Measurements from ENCODE around the gene SLC16A2.

Gene SLC16A2

GRCh38 chrX:74420196-74421035 is 877 bp upstream of the SLC16A2 start:
- peaks cover 0 to 17% of the 10 kb centered on the region in 2 donors for H3K27me3 ChIP-seq (ENCODE audit: control insufficient read depth in 1 of 2, insufficient read depth in 2 of 2, low read length in 2 of 2)
- H3K4me3 ChIP-seq (ENCODE audit: low read length in 2 of 2) = peak overlapping the region; percentile 68 to 74
- peaks cover 24% of the 10 kb centered on the region for H3K4me1 ChIP-seq (ENCODE audit: control insufficient read depth, insufficient read depth, low read length)
- H3K9me3 ChIP-seq (ENCODE audit: control insufficient read depth in 2 of 2, low read length in 2 of 2) = no peaks in the 10 kb centered on the region
- H3K36me3 ChIP-seq (ENCODE audit: control insufficient read depth in 2 of 2, insufficient read depth in 2 of 2, low read length in 2 of 2) = no peaks in the 10 kb centered on the region
- peak overlapping the region; percentile 90 for H3K27ac ChIP-seq (ENCODE audit: low read length)
- H3K9ac ChIP-seq (ENCODE audit: low read length in 2 of 2) = peak overlapping the region; percentile 83 to 91

- H3K9ac ChIP-seq (ENCODE audit: low read length in 2 of 2) = peak overlapping the region in 1 of 2 donors; percentile 60
- no peaks in the 10 kb centered on the region for H3K36me3 ChIP-seq (ENCODE audit: control insufficient read depth in 2 of 2, insufficient read depth in 2 of 2, low read length in 2 of 2)
- peak overlapping the region; percentile 67 to 74 for H3K4me3 ChIP-seq (ENCODE audit: low read length in 2 of 2)
- peaks cover 24% of the 10 kb centered on the region for H3K4me1 ChIP-seq (ENCODE audit: control insufficient read depth, insufficient read depth, low read length)
- H3K27me3 ChIP-seq (ENCODE audit: control insufficient read depth in 1 of 2, insufficient read depth in 2 of 2, low read length in 2 of 2) = peaks cover 0 to 17% of the 10 kb centered on the region in 2 donors
- H3K27ac ChIP-seq (ENCODE audit: low read length) = peak overlapping the region; percentile 90
- H3K9me3 ChIP-seq (ENCODE audit: control insufficient read depth in 2 of 2, low read length in 2 of 2) = no peaks in the 10 kb centered on the region
Measured at GRCh38 chrX:74421740-74422352, 553 bp downstream of the SLC16A2 start.

- Histone ChIP-seq H3K4me3 (ENCODE audit: low read length in 2 of 2) (peak overlapping the region; percentile 67 to 74), H3K27ac (ENCODE audit: low read length) (peak overlapping the region; percentile 77), H3K27me3 (ENCODE audit: control insufficient read depth in 1 of 2, insufficient read depth in 2 of 2, low read length in 2 of 2) (peaks cover 0 to 17% of the 10 kb centered on the region in 2 donors), H3K4me1 (ENCODE audit: control insufficient read depth, insufficient read depth, low read length) (peaks cover 24% of the 10 kb centered on the region), H3K36me3 (ENCODE audit: control insufficient read depth in 2 of 2, insufficient read depth in 2 of 2, low read length in 2 of 2) (no peaks in the 10 kb centered on the region), H3K9me3 (ENCODE audit: control insufficient read depth in 2 of 2, low read length in 2 of 2) (no peaks in the 10 kb centered on the region), H3K9ac (ENCODE audit: low read length in 2 of 2) (peak overlapping the region; percentile 60 to 69)
Measured at GRCh38 chrX:74422576-74423288, 1.4 kb downstream of the SLC16A2 start.

DNA sequence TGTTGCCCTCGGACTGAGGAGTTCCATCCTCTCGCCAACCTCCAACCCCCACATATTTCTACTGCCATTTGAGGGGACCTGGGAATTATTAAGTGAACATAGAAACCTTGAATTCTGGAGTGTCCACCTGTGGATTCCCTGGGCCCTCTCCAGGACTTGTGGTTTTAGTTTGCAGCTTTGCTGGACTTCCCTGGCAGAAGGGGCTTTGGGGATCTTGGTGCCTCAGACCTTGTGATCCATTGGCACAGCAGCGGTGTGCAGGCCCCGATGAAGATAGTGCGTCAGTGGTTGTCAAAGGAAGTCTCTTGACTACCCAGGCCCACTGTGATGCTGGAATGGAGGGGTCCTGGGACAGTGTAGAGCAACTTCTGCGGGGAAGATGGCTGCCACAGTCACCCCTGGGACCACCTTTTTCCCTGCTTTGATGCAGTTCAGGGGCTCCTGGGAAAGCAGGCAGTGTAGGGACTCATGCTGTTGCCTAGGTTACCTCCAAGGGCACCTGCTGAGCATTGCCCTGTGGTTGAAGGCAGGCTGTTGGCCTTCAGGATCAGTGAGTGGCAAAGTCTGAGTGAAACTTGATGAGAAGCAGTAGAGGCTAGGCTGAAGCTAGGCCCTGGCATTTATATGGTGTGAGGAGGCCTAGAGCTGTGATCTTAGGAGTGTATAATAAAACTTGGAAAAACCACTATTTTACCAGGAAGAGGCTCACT is 2.2 kb downstream of the SLC16A2 start:
- Histone ChIP-seq H3K4me3 (ENCODE audit: low read length in 2 of 2) (peak overlapping the region; percentile 52 to 74), H3K9ac (ENCODE audit: low read length in 2 of 2) (peak overlapping the region; percentile 60 to 69)

DNA sequence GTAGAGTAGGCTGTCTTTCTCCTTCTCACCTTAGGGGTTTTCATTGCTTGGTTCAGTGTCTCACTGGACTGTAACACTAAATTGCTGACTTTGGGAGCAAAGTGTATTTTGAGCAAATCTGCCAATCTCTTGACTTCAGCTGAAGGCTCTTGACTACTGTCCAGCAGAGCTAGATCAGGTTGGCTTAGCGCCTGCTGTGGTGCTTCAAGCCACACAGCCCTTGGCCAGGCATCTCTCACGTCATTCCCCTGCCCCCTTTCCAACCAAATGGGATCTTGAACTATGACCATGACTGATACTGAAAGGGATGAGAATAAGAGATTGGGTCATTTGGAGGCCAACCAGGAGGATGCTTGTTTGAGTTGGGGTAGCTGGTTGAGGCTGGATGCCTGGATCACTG is 4.8 kb downstream of the SLC16A2 start:
- H3K27me3 ChIP-seq (ENCODE audit: control insufficient read depth in 1 of 2, insufficient read depth in 2 of 2, low read length in 2 of 2) = peaks cover 0 to 12% of the 10 kb centered on the region in 2 donors
- H3K27ac ChIP-seq (ENCODE audit: low read length) = no peak overlapping the region
- H3K9ac ChIP-seq (ENCODE audit: low read length in 2 of 2) = no peak overlapping the region
- H3K4me3 ChIP-seq (ENCODE audit: low read length in 2 of 2) = no peak overlapping the region
- H3K4me1 ChIP-seq (ENCODE audit: control insufficient read depth, insufficient read depth, low read length) = peaks cover 16% of the 10 kb centered on the region
- no peaks in the 10 kb centered on the region for H3K36me3 ChIP-seq (ENCODE audit: control insufficient read depth in 2 of 2, insufficient read depth in 2 of 2, low read length in 2 of 2)
- no peaks in the 10 kb centered on the region for H3K9me3 ChIP-seq (ENCODE audit: control insufficient read depth in 2 of 2, low read length in 2 of 2)

More for the DNA sequence above, 2.2 kb downstream of the SLC16A2 start:
- H3K27ac ChIP-seq (ENCODE audit: low read length) = peak overlapping the region; percentile 77
- H3K27me3 ChIP-seq (ENCODE audit: control insufficient read depth in 1 of 2, insufficient read depth in 2 of 2, low read length in 2 of 2) = peaks cover 0 to 17% of the 10 kb centered on the region in 2 donors
- H3K9me3 ChIP-seq (ENCODE audit: control insufficient read depth in 2 of 2, low read length in 2 of 2) = no peaks in the 10 kb centered on the region
- peaks cover 24% of the 10 kb centered on the region for H3K4me1 ChIP-seq (ENCODE audit: control insufficient read depth, insufficient read depth, low read length)
- H3K36me3 ChIP-seq (ENCODE audit: control insufficient read depth in 2 of 2, insufficient read depth in 2 of 2, low read length in 2 of 2) = no peaks in the 10 kb centered on the region

GRCh38 chrX:74426615-74427014 is 5.3 kb downstream of the SLC16A2 start:
- no peaks in the 10 kb centered on the region for H3K36me3 ChIP-seq (ENCODE audit: control insufficient read depth in 2 of 2, insufficient read depth in 2 of 2, low read length in 2 of 2)
- no peaks in the 10 kb centered on the region for H3K9me3 ChIP-seq (ENCODE audit: control insufficient read depth in 2 of 2, low read length in 2 of 2)
- H3K27me3 ChIP-seq (ENCODE audit: control insufficient read depth in 1 of 2, insufficient read depth in 2 of 2, low read length in 2 of 2) = peaks cover 0 to 12% of the 10 kb centered on the region in 2 donors
- H3K9ac ChIP-seq (ENCODE audit: low read length in 2 of 2) = no peak overlapping the region
- peaks cover 16% of the 10 kb centered on the region for H3K4me1 ChIP-seq (ENCODE audit: control insufficient read depth, insufficient read depth, low read length)
- H3K27ac ChIP-seq (ENCODE audit: low read length) = no peak overlapping the region
- H3K4me3 ChIP-seq (ENCODE audit: low read length in 2 of 2) = no peak overlapping the region

DNA sequence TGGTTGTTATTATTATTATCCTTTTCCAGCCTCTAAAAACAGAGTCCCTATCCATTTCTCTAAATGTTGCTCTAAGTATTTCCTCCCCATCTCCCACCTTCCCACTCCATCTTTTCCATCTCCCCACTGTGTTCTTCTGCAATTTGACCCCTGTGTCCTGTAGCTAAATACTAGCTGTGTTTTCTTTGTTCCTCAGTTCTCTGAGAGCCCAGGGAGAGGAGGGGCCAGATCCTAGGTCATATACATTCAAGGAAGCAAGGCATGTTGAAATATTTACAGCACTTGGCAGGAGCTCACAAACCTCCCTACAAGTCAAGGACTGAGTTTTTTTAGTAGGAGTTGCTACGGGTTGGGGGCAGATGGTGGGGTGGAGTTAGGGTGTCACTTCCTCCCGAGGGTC is 10.5 kb downstream of the SLC16A2 start:
- Histone ChIP-seq H3K27me3 (ENCODE audit: control insufficient read depth in 1 of 2, insufficient read depth in 2 of 2, low read length in 2 of 2) (peaks cover 0 to 5% of the 10 kb centered on the region in 2 donors), H3K4me1 (ENCODE audit: control insufficient read depth, insufficient read depth, low read length) (no peaks in the 10 kb centered on the region), H3K4me3 (ENCODE audit: low read length in 2 of 2) (no peak overlapping the region), H3K27ac (ENCODE audit: low read length) (no peak overlapping the region), H3K36me3 (ENCODE audit: control insufficient read depth in 2 of 2, insufficient read depth in 2 of 2, low read length in 2 of 2) (no peaks in the 10 kb centered on the region), H3K9me3 (ENCODE audit: control insufficient read depth in 2 of 2, low read length in 2 of 2) (no peaks in the 10 kb centered on the region), H3K9ac (ENCODE audit: low read length in 2 of 2) (no peak overlapping the region)

GRCh38 chrX:74434336-74434735 is 13.0 kb downstream of the SLC16A2 start:
- Histone ChIP-seq H3K4me3 (ENCODE audit: low read length in 2 of 2) (no peak overlapping the region), H3K36me3 (ENCODE audit: control insufficient read depth in 2 of 2, insufficient read depth in 2 of 2, low read length in 2 of 2) (no peaks in the 10 kb centered on the region), H3K9ac (ENCODE audit: low read length in 2 of 2) (no peak overlapping the region), H3K27me3 (ENCODE audit: control insufficient read depth in 1 of 2, insufficient read depth in 2 of 2, low read length in 2 of 2) (peaks cover 0 to 8% of the 10 kb centered on the region in 2 donors), H3K27ac (ENCODE audit: low read length) (no peak overlapping the region), H3K4me1 (ENCODE audit: control insufficient read depth, insufficient read depth, low read length) (no peaks in the 10 kb centered on the region), H3K9me3 (ENCODE audit: control insufficient read depth in 2 of 2, low read length in 2 of 2) (no peaks in the 10 kb centered on the region)

- Histone ChIP-seq H3K36me3 (ENCODE audit: control insufficient read depth in 2 of 2, insufficient read depth in 2 of 2, low read length in 2 of 2) (no peaks in the 10 kb centered on the region), H3K4me3 (ENCODE audit: low read length in 2 of 2) (no peak overlapping the region), H3K9ac (ENCODE audit: low read length in 2 of 2) (no peak overlapping the region), H3K27me3 (ENCODE audit: control insufficient read depth in 1 of 2, insufficient read depth in 2 of 2, low read length in 2 of 2) (peaks cover 0 to 13% of the 10 kb centered on the region in 2 donors), H3K9me3 (ENCODE audit: control insufficient read depth in 2 of 2, low read length in 2 of 2) (no peaks in the 10 kb centered on the region), H3K4me1 (ENCODE audit: control insufficient read depth, insufficient read depth, low read length) (no peaks in the 10 kb centered on the region), H3K27ac (ENCODE audit: low read length) (no peak overlapping the region)
Measured at GRCh38 chrX:74437530-74437929, 16.2 kb downstream of the SLC16A2 start.

- no peak overlapping the region for H3K27ac ChIP-seq (ENCODE audit: low read length)
- no peaks in the 10 kb centered on the region for H3K4me1 ChIP-seq (ENCODE audit: control insufficient read depth, insufficient read depth, low read length)
- no peaks in the 10 kb centered on the region for H3K36me3 ChIP-seq (ENCODE audit: control insufficient read depth in 2 of 2, insufficient read depth in 2 of 2, low read length in 2 of 2)
- no peaks in the 10 kb centered on the region for H3K9me3 ChIP-seq (ENCODE audit: control insufficient read depth in 2 of 2, low read length in 2 of 2)
- peaks cover 0 to 10% of the 10 kb centered on the region in 2 donors for H3K27me3 ChIP-seq (ENCODE audit: control insufficient read depth in 1 of 2, insufficient read depth in 2 of 2, low read length in 2 of 2)
- no peak overlapping the region for H3K9ac ChIP-seq (ENCODE audit: low read length in 2 of 2)
- no peak overlapping the region for H3K4me3 ChIP-seq (ENCODE audit: low read length in 2 of 2)
Measured at GRCh38 chrX:74438764-74439163, 17.5 kb downstream of the SLC16A2 start.
